SK-N-SH (cell line): Measurements from ENCODE around the gene CCDC91. TPM values are rescaled to one million over a fixed set of nuclear protein-coding genes. Genes with fewer than 3 reads are reported as not detected.

ENCODE experiments used
- CTCF ChIA-PET: fragments of 300-600, 350-600 bp; formaldehyde crosslinking; extraction: SDS; loops from one replicate; lab custom pipeline; 2021; lab: Yijun Ruan, JAX
- POLR2A ChIA-PET: fragments of 350-600 bp; sonication (Branson Sonifier 250); formaldehyde crosslinking; extraction: SDS; loops from one replicate; lab custom pipeline; 2020; ENCODE audit warnings: antibody characterized with exemption, inconsistent platforms; lab: Yijun Ruan, JAX
- DNase-seq: peaks from one replicate; pipeline ENCODE4 v3.0.0; 2012
- H2AFZ ChIP-seq: fragments of 200-600 bp; sonication (generic); 2 replicates; pipeline ENCODE4 v1.8.1; 2016; ENCODE audit warnings: antibody characterized with exemption, mild to moderate bottlenecking, low read depth
- H3F3A ChIP-seq: fragments of 200-600 bp; sonication (generic); replicated peaks from 2 replicates; pipeline ENCODE3; 2016; ENCODE audit warnings: antibody characterized with exemption, mild to moderate bottlenecking; ENCODE audit not compliant: insufficient read depth
- H3K27ac ChIP-seq, 2 experiments: fragments of 200-500 bp in 1 of 2; fragments of 200-600 bp in 1 of 2; sonication (Bioruptor generic) in 1 of 2; sonication (generic), shearing (Covaris generic) in 1 of 2; 2 replicates each; pipeline versions ENCODE4 v1.5.1 to v1.6.1; 2014 to 2016; ENCODE audit warnings: low read depth in 2 of 2, inconsistent platforms in 1 of 2, low read length in 1 of 2, mild to moderate bottlenecking in 1 of 2, mixed read lengths in 1 of 2
- H3K27me3 ChIP-seq: fragments of 200-600 bp; sonication (generic), shearing (Covaris generic); 2 replicates; pipeline ENCODE4 v1.6.1; 2016; ENCODE audit warnings: mixed run types; ENCODE audit not compliant: insufficient read depth
- H3K36me3 ChIP-seq, 2 experiments: fragments of 200-500 bp in 1 of 2; fragments of 200-600 bp in 1 of 2; sonication (Bioruptor generic) in 1 of 2; sonication (generic) in 1 of 2; replicated peaks in 1 of 2; 2 replicates each; pipeline versions ENCODE3 to v1.5.1; 2014 to 2016; ENCODE audit warnings: low read length in 1 of 2, mild to moderate bottlenecking in 1 of 2; ENCODE audit not compliant: insufficient read depth in 2 of 2, control insufficient read depth in 1 of 2
- H3K4me1 ChIP-seq, 2 experiments: fragments of 200-500 bp in 1 of 2; fragments of 200-600 bp in 1 of 2; sonication (Bioruptor generic) in 1 of 2; sonication (generic), shearing (Covaris generic) in 1 of 2; 2 replicates each; pipeline versions ENCODE4 v1.5.1 to v1.6.1; 2014 to 2016; ENCODE audit warnings: low read depth in 1 of 2, low read length in 1 of 2, mixed run types in 1 of 2; ENCODE audit not compliant: insufficient read depth in 2 of 2, control insufficient read depth in 1 of 2
- H3K4me2 ChIP-seq: fragments of 200-600 bp; sonication (generic), shearing (Covaris generic); 2 replicates; pipeline ENCODE4 v1.6.1; 2017; ENCODE audit warnings: mixed run types
- H3K4me3 ChIP-seq, 2 experiments: fragments of 200-500 bp in 1 of 2; fragments of 200-600 bp in 1 of 2; sonication (Bioruptor generic) in 1 of 2; sonication (generic), shearing (Covaris generic) in 1 of 2; 2 replicates each; pipeline versions ENCODE4 v1.5.1 to v1.8.1; 2014 to 2016; ENCODE audit warnings: low read depth in 2 of 2, inconsistent platforms in 1 of 2, low read length in 1 of 2, mild to moderate bottlenecking in 1 of 2, mixed read lengths in 1 of 2, moderate library complexity in 1 of 2
- H3K79me2 ChIP-seq: fragments of 200-600 bp; sonication (generic); 2 replicates; pipeline ENCODE4 v1.8.1; 2017; ENCODE audit warnings: mild to moderate bottlenecking; ENCODE audit not compliant: insufficient read depth
- H3K9ac ChIP-seq: fragments of 200-600 bp; sonication (generic); 2 replicates; pipeline ENCODE4 v1.6.1; 2017; ENCODE audit warnings: mixed run types
- H3K9me2 ChIP-seq: fragments of 200-600 bp; sonication (generic); 2 replicates; pipeline ENCODE4 v1.6.1; 2017; ENCODE audit warnings: mixed run types
- H3K9me3 ChIP-seq: fragments of 200-600 bp; sonication (generic); 2 replicates; pipeline ENCODE4 v1.6.1; 2017; ENCODE audit warnings: mixed run types, mild to moderate bottlenecking, moderate library complexity
- H4K20me1 ChIP-seq: fragments of 200-600 bp; sonication (generic); 2 replicates; pipeline ENCODE4 v1.6.1; 2017; ENCODE audit warnings: mild to moderate bottlenecking, mixed run types; ENCODE audit not compliant: insufficient read depth
- CHD2 ChIP-seq: fragments of 150-350 bp; IDR thresholded peaks from 2 replicates; pipeline ENCODE4 v1.6.1; 2018; ENCODE audit warnings: low read length; ENCODE audit not compliant: partially characterized antibody
- ELF1 ChIP-seq: IDR thresholded peaks from 2 replicates; pipeline ENCODE4 v1.4.0; 2012
- EP300 ChIP-seq, 2 experiments: IDR thresholded peaks; 2 replicates each; pipeline versions ENCODE4 v1.4.0 to v1.6.1; 2012; ENCODE audit warnings: borderline replicate concordance in 1 of 2, low read depth in 1 of 2, low read length in 1 of 2
- FOSL2 ChIP-seq: IDR thresholded peaks from 2 replicates; pipeline ENCODE4 v1.4.0; 2012; ENCODE audit warnings: low read depth, mild to moderate bottlenecking, moderate library complexity, borderline replicate concordance
- GATA2 ChIP-seq: sonication (generic); formaldehyde crosslinking; IDR thresholded peaks from 2 replicates; pipeline ENCODE4 v1.5.0; 2020; ENCODE audit warnings: mild to moderate bottlenecking, missing genetic modification reagents
- JUND ChIP-seq: IDR thresholded peaks from 2 replicates; pipeline ENCODE4 v1.4.0; 2012
- MEF2A ChIP-seq: IDR thresholded peaks from 2 replicates; pipeline ENCODE4 v1.4.0; 2012; ENCODE audit warnings: low read depth, borderline replicate concordance
- MXI1 ChIP-seq: IDR thresholded peaks from 2 replicates; pipeline ENCODE4 v1.6.1; 2012; ENCODE audit warnings: mild to moderate bottlenecking, low read depth, low read length, improper control_type of control experiment
- NFIC ChIP-seq: IDR thresholded peaks from 2 replicates; pipeline ENCODE4 v1.4.0; 2012; ENCODE audit warnings: borderline replicate concordance
- NRF1 ChIP-seq: IDR thresholded peaks from 2 replicates; pipeline ENCODE4 v1.6.1; 2012; ENCODE audit warnings: low read depth, mild to moderate bottlenecking, low read length
- POLR2AphosphoS5 ChIP-seq: IDR thresholded peaks from 2 replicates; pipeline ENCODE4 v1.6.1; 2012; ENCODE audit warnings: low read depth, low read length
- RCOR1 ChIP-seq: fragments of 150-350 bp; IDR thresholded peaks from 2 replicates; pipeline ENCODE4 v1.6.1; 2017; ENCODE audit warnings: antibody characterized with exemption, low read length
- RFX5 ChIP-seq: IDR thresholded peaks from 2 replicates; pipeline ENCODE4 v1.6.1; 2012; ENCODE audit warnings: mild to moderate bottlenecking, improper control_type of control experiment, low read length
- TAF1 ChIP-seq: IDR thresholded peaks from 2 replicates; pipeline ENCODE4 v1.6.1; 2012; ENCODE audit warnings: low read depth, mild to moderate bottlenecking, low read length, moderate library complexity, borderline replicate concordance
- WGBS: methylation state at CpG from one replicate; pipeline ENCODE4 v1.1.6; 2017; ENCODE audit warnings: low lambda C conversion rate; 5-methylcytosine and 5-hydroxymethylcytosine counted together
- polyA plus RNA-seq, 3 experiments: library from polyadenylated mRNA; depleted of rRNA; stranded (reverse); fragments of >200 nt; gene quantifications; 2 replicates each; pipeline ENCODE4 v1.2.3, GENCODE V29; 2012
- TF ChIP-seq, protein P1 (sequence below): fragments of 150-350 bp; IDR thresholded peaks from 2 replicates; pipeline ENCODE4 v1.6.1; 2016; ENCODE audit warnings: mild to moderate bottlenecking, low read depth, low read length
- TF ChIP-seq, protein P2 (sequence below): IDR thresholded peaks from 2 replicates; pipeline ENCODE4 v1.6.1; 2012; ENCODE audit warnings: mild to moderate bottlenecking, low read depth, low read length, moderate library complexity
- TF ChIP-seq, protein P3 (sequence below): fragments of 200-600 bp; sonication (generic); IDR thresholded peaks from 2 replicates; pipeline ENCODE4 v1.6.1; 2017; ENCODE audit warnings: antibody characterized with exemption, mild to moderate bottlenecking, moderate library complexity

The CCDC91 gene
- polyA plus RNA-seq, 1 of the 3 experiments (the other 2 are of a cell fraction), result 13.0 TPM

DNA sequence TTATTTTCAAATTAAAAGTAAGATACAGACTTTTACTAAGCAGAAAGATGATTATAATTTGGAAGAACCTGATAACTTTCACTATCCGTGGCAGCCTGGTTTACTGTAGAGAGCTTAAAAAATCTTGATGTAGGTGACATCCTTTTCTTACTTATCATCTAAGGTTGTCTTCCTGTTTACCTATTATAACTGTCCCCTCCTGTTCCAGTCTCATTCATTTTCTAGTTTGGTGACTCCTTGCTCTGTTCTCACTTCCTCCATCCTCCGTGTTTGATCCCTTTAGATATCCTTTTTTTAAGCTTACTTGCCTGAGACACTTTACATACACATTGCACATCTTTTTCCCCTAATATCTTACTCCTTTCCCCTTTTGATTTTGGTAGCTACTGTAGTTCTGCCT, 27.5 kb downstream of the CCDC91 start:
- Histone ChIP-seq H3K4me2 (no peak overlapping the region), H3K27me3 (no peaks in the 10 kb centered on the region), H3F3A (no peaks in the 10 kb centered on the region), H3K9me2 (no peaks in the 10 kb centered on the region), H3K79me2 (peaks cover 27% of the 10 kb centered on the region), H3K4me1 (no peaks in the 10 kb centered on the region), H2AFZ (no peak overlapping the region), H3K9me3 (peaks cover 12% of the 10 kb centered on the region), H3K9ac (no peak overlapping the region), H3K36me3 (peaks cover 0 to 18% of the 10 kb centered on the region in 2 experiments), H3K27ac (no peak overlapping the region), H3K4me3 (no peak overlapping the region), H4K20me1 (no peaks in the 10 kb centered on the region)
- DNase-seq, result no peak
- TF ChIP-seq, protein P1, sequence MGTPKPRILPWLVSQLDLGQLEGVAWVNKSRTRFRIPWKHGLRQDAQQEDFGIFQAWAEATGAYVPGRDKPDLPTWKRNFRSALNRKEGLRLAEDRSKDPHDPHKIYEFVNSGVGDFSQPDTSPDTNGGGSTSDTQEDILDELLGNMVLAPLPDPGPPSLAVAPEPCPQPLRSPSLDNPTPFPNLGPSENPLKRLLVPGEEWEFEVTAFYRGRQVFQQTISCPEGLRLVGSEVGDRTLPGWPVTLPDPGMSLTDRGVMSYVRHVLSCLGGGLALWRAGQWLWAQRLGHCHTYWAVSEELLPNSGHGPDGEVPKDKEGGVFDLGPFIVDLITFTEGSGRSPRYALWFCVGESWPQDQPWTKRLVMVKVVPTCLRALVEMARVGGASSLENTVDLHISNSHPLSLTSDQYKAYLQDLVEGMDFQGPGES, result no peak
- TF ChIP-seq NFIC, result no peak
- TF ChIP-seq JUND, result no peak
- CTCF ChIA-PET, result no interaction called here
- POLR2A ChIA-PET, result no interaction called here
- WGBS, result 93% methylated on average over 2 of the region's 2 CpGs

DNA sequence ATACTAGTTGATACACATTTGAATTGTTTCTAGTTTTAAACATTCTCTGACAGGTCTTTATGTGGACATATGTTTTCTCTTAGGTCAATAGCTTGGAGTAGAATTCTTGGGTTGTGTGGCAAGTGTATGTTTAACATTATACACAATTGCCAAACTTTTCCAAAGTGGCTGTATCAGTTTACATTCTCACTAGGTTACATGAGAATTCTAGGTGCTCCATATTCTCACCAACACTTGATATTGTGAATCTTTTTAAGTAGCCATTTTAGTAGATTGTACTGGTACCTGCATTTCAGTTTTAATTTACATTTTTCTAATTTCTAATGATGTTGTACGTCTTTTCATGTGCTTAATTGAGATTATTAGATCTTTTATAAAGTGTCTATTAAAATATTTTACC, 28.6 kb downstream of the CCDC91 start:
- CTCF ChIA-PET, result no interaction called here

DNA sequence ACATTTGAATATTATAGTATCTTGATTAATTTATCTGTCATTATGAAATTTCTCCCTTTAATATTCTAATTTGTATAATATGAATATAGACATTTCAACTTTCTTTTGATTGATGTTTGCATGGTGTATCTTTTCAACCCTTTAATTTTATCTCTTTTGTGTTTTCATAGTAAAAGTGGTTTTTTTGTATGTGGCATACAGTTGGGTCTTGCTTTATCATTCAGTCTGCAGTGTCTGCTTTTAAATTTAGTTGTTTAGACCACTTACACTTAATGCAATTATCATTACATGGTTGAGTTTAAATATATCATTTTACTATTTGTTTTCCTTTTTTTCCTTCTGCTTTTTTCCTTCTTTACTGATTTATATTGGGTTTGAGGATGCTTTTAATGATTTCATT, 29.6 kb downstream of the CCDC91 start:
- H2AFZ ChIP-seq, result no peak overlapping the region
- ChIA-PET POLR2A (no interaction called here), CTCF (no interaction called here)
- H3K9me2 ChIP-seq, result no peaks in the 10 kb centered on the region
- H3K4me1 ChIP-seq, result no peaks in the 10 kb centered on the region
- H3K79me2 ChIP-seq, result peaks cover 35% of the 10 kb centered on the region
- H3K36me3 ChIP-seq, result peaks cover 0 to 13% of the 10 kb centered on the region in 2 experiments
- no peak overlapping the region for H3K9ac ChIP-seq
- no peak overlapping the region for H3K4me3 ChIP-seq
- H3K9me3 ChIP-seq, result peaks cover 12% of the 10 kb centered on the region
- no peak overlapping the region for H3K27ac ChIP-seq
- no peaks in the 10 kb centered on the region for H4K20me1 ChIP-seq
- no peak for DNase-seq
- H3K4me2 ChIP-seq, result no peak overlapping the region
- H3K27me3 ChIP-seq, result no peaks in the 10 kb centered on the region
- no peaks in the 10 kb centered on the region for H3F3A ChIP-seq
- no peak for TF ChIP-seq RFX5
- TF ChIP-seq MXI1, result no peak
- TF ChIP-seq EP300 (IDR thresholded peaks at IDR 0.05; ENCODE audit: borderline replicate concordance in 1 of 2, low read depth in 1 of 2, low read length in 1 of 2), result no peak
- TF ChIP-seq NFIC, result no peak
- no peak for TF ChIP-seq MEF2A
- no peak for TF ChIP-seq JUND
- TF ChIP-seq FOSL2, result no peak
- no peak for TF ChIP-seq TAF1
- TF ChIP-seq, protein P2, sequence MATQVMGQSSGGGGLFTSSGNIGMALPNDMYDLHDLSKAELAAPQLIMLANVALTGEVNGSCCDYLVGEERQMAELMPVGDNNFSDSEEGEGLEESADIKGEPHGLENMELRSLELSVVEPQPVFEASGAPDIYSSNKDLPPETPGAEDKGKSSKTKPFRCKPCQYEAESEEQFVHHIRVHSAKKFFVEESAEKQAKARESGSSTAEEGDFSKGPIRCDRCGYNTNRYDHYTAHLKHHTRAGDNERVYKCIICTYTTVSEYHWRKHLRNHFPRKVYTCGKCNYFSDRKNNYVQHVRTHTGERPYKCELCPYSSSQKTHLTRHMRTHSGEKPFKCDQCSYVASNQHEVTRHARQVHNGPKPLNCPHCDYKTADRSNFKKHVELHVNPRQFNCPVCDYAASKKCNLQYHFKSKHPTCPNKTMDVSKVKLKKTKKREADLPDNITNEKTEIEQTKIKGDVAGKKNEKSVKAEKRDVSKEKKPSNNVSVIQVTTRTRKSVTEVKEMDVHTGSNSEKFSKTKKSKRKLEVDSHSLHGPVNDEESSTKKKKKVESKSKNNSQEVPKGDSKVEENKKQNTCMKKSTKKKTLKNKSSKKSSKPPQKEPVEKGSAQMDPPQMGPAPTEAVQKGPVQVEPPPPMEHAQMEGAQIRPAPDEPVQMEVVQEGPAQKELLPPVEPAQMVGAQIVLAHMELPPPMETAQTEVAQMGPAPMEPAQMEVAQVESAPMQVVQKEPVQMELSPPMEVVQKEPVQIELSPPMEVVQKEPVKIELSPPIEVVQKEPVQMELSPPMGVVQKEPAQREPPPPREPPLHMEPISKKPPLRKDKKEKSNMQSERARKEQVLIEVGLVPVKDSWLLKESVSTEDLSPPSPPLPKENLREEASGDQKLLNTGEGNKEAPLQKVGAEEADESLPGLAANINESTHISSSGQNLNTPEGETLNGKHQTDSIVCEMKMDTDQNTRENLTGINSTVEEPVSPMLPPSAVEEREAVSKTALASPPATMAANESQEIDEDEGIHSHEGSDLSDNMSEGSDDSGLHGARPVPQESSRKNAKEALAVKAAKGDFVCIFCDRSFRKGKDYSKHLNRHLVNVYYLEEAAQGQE, result no peak
- TF ChIP-seq POLR2AphosphoS5, result no peak

More for the DNA sequence above, 28.6 kb downstream of the CCDC91 start:
- no peaks in the 10 kb centered on the region for H3K9me2 ChIP-seq
- peaks cover 29% of the 10 kb centered on the region for H3K79me2 ChIP-seq
- no peak overlapping the region for H3K27ac ChIP-seq
- H3K9me3 ChIP-seq, result peaks cover 12% of the 10 kb centered on the region
- no peak overlapping the region for H2AFZ ChIP-seq
- 35% methylated on average over 1 of the region's 1 CpG for WGBS
- no peaks in the 10 kb centered on the region for H3F3A ChIP-seq
- H3K4me2 ChIP-seq, result no peak overlapping the region
- no peaks in the 10 kb centered on the region for H4K20me1 ChIP-seq
- no peaks in the 10 kb centered on the region for H3K27me3 ChIP-seq
- TF ChIP-seq, protein P3, sequence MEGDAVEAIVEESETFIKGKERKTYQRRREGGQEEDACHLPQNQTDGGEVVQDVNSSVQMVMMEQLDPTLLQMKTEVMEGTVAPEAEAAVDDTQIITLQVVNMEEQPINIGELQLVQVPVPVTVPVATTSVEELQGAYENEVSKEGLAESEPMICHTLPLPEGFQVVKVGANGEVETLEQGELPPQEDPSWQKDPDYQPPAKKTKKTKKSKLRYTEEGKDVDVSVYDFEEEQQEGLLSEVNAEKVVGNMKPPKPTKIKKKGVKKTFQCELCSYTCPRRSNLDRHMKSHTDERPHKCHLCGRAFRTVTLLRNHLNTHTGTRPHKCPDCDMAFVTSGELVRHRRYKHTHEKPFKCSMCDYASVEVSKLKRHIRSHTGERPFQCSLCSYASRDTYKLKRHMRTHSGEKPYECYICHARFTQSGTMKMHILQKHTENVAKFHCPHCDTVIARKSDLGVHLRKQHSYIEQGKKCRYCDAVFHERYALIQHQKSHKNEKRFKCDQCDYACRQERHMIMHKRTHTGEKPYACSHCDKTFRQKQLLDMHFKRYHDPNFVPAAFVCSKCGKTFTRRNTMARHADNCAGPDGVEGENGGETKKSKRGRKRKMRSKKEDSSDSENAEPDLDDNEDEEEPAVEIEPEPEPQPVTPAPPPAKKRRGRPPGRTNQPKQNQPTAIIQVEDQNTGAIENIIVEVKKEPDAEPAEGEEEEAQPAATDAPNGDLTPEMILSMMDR, result no peak
- TF ChIP-seq MXI1, result no peak
- TF ChIP-seq TAF1, result no peak
- no peak for TF ChIP-seq GATA2 (CRISPR knock-in tag)
- no peak for TF ChIP-seq CHD2
- TF ChIP-seq NRF1, result no peak
- TF ChIP-seq RCOR1, result no peak
- TF ChIP-seq ELF1, result no peak
- TF ChIP-seq, all 33 proteins: peak for 0
- Histone ChIP-seq H3K36me3 (peaks cover 0 to 18% of the 10 kb centered on the region in 2 experiments), H3K4me3 (no peak overlapping the region), H3K4me1 (no peaks in the 10 kb centered on the region), H3K9ac (no peak overlapping the region)
- POLR2A ChIA-PET, result no interaction called here
- no peak for DNase-seq
